ENCODE measurements around the gene SORBS2. TPM values are rescaled to one million over a fixed set of nuclear protein-coding genes. Genes with fewer than 3 reads are reported as not detected.
A peak's percentile ranks its signal among the peaks of the same experiment; 100 is the strongest.

The SORBS2 gene
- total RNA-seq, 1 experiment from 2014 or later = 9.7 TPM

- no peaks in the 10 kb centered on the region for H3K79me1 ChIP-seq (ENCODE audit: insufficient read depth, low read depth, low read length, poor library complexity, severe bottlenecking)
- no peak overlapping the region for H2BK15ac ChIP-seq (ENCODE audit: low read depth, low read length)
- no peak overlapping the region for H3K14ac ChIP-seq (ENCODE audit: insufficient read depth, low read length)
- Mint-ChIP-seq H3K27ac (peak overlapping the region in 2 of 3 experiments; percentile 78 to 84; a peak in 5 of 7 replicates), H3K4me3 (peak overlapping the region in 1 of 2 experiments; percentile 73; a peak in 3 of 5 replicates), H3K4me1 (peaks cover 39 to 43% of the 10 kb centered on the region in 2 experiments), H3K36me3 (ENCODE audit: insufficient read depth in 1 of 3, low read depth in 3 of 3) (no peaks in the 10 kb centered on the region), H3K9me3 (no peaks in the 10 kb centered on the region), H3K27me3 (ENCODE audit: low read depth) (peaks cover 2% of the 10 kb centered on the region; the same call in 1 of the 2 replicates)
- H3K4me2 ChIP-seq (ENCODE audit: insufficient read depth, insufficient read length, low read length) = peak overlapping the region; percentile 15
- no peaks in the 10 kb centered on the region for H3K23me2 ChIP-seq (ENCODE audit: insufficient read length, low read depth, low read length, poor library complexity, severe bottlenecking)
- H2BK12ac ChIP-seq (ENCODE audit: insufficient read length, low read depth, low read length) = no peak overlapping the region
- H2AFZ ChIP-seq (ENCODE audit: low read length) = no peak overlapping the region
- no peak overlapping the region for H3K18ac ChIP-seq (ENCODE audit: insufficient read length, low read depth, low read length)
- no peaks in the 10 kb centered on the region for H3K9me3 ChIP-seq (ENCODE audit: control insufficient read depth, low read depth, low read length)
- H3K4me1 ChIP-seq (ENCODE audit: insufficient read depth, low read length) = peaks cover 6% of the 10 kb centered on the region; the same call in 1 of the 2 replicates
- H3K23ac ChIP-seq (ENCODE audit: insufficient read length, low read depth, low read length) = no peak overlapping the region
- H3K27me3 ChIP-seq (ENCODE audit: insufficient read depth, low read length) = no peaks in the 10 kb centered on the region
- TF ChIP-seq CTCF (conservative IDR thresholded peaks at IDR 0.05) = no peak
- no peak overlapping the region for H2BK120ac ChIP-seq (ENCODE audit: low read depth, low read length, poor library complexity, severe bottlenecking)
- H3K9ac ChIP-seq (ENCODE audit: extremely low read depth, insufficient read length, low read length) = no peak overlapping the region
- whole genome bisulfite sequencing (ENCODE audit: extremely low coverage, insufficient read length, low lambda C conversion rate) = no CpG with 5 or more reads among the region's 13 CpGs
- H3K27ac ChIP-seq (ENCODE audit: insufficient read length, low read depth, low read length) = no peak overlapping the region
- H4K5ac ChIP-seq (ENCODE audit: insufficient read length, low read depth, low read length) = no peak overlapping the region
- no peaks in the 10 kb centered on the region for H3K79me2 ChIP-seq (ENCODE audit: insufficient read depth, low read length)
- no peak overlapping the region for H3K4ac ChIP-seq (ENCODE audit: low read depth, low read length)
- no peak overlapping the region for H3K56ac ChIP-seq (ENCODE audit: insufficient read length, low read depth, low read length)
- H4K91ac ChIP-seq (ENCODE audit: insufficient read length, low read depth, low read length) = no peak overlapping the region
- no peak overlapping the region for H3T11ph ChIP-seq (ENCODE audit: low read length)
- H4K8ac ChIP-seq (replicated peaks; ENCODE audit: insufficient read length, low read depth, low read length) = no peak overlapping the region
- no peaks in the 10 kb centered on the region for H4K20me1 ChIP-seq (ENCODE audit: control insufficient read depth, insufficient read depth, insufficient read length)
- no peak overlapping the region for H2BK20ac ChIP-seq (ENCODE audit: low read depth, low read length, poor library complexity, severe bottlenecking)
- no peak overlapping the region for H2BK5ac ChIP-seq (ENCODE audit: insufficient read length, low read length)
- no peak for DNase-seq
- no peak overlapping the region for H2AK5ac ChIP-seq (ENCODE audit: insufficient read length, low read length)
These were observed 1.1 kb downstream of the SORBS2 start for GRCh38 chr4:185810746-185811508.
